ENCODE data around the gene NRXN2. TPM values are rescaled to one million over a fixed set of nuclear protein-coding genes. Genes with fewer than 3 reads are reported as not detected.
A peak's percentile ranks its signal among the peaks of the same experiment; 100 is the strongest.

Gene NRXN2
- total and polyA plus RNA-seq, 3 experiments from 2014 or later, result 0.55 to 0.75 TPM; not detected in 1

DNA sequence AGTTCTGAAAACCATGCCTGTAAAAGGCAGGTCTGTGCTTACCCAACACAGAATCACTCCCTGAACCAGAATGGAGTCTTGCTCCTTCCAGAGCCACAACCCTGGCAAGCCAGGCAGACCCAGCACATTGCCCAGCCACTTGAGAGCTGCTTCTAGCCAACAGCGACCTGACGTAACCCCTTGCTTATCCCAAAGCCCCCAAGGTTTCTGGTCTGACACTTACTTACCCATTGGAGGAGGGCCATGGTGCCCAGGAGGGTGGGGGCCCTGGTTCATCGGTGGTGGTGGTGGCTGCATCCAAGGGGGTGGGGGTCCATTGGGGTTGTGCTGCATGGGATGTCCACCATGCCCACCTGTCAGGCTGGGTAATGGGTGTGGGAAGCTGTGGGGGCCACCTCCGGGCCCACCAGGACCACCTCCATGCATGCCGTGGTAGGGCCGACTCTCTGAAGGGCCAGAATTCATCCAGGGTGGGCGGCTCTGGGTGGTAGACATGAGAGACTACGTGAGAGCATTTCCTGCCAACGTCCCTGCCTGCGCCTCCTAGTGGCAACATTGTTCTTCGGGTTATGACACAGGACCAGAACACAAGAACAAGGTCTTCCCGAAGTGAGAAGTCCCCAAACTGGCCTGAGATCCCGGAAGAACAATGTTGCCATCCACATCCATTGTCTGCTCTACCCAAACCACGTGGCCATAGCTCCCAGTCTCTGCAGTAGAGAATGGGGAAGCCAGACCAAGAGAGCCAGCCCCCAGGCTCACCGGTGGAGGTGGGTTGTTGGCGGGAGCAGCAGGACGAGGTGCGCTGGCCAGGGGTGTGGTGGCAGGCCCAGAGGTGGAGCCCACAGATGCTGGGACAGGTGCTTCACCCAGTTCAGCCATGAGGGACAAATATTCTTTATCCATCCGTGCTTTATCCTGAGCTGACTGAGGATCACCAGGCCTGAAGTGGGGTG is 44.6 kb upstream of the NRXN2 start:
- H3K4me1 ChIP-seq (ENCODE audit: insufficient read depth, low read length), result peaks cover 91% of the 10 kb centered on the region
- peaks cover 71% of the 10 kb centered on the region for H3K36me3 ChIP-seq (ENCODE audit: insufficient read depth, low read length)
- H3K27ac Mint-ChIP-seq, result peak overlapping the region; percentile 84 to 95 (median 89)
- DNase-seq, result peak; percentile 72 to 88 (median 79)
- POLR2A ChIA-PET, result interaction anchor here (3.4 to 15.8 kb wide), 2 partner anchors 10 to 24 kb away, joined by 37 to 220 read pairs; partner anchors contain the start of genes RASGRP2 and SF1
- peak overlapping the region; percentile 17 for H3K27ac ChIP-seq (ENCODE audit: low read depth, low read length)
- no peaks in the 10 kb centered on the region for H3K27me3 ChIP-seq (ENCODE audit: insufficient read depth, low read length, poor library complexity, severe bottlenecking)
- H3K36me3 Mint-ChIP-seq, result peaks cover 26 to 92% (median 49%) of the 10 kb centered on the region in 3 donors
- no peak overlapping the region for H3K4me3 ChIP-seq (ENCODE audit: low read length)
- H3K9me3 ChIP-seq (ENCODE audit: low read length), result no peaks in the 10 kb centered on the region
- peaks cover 0 to 6% of the 10 kb centered on the region in 2 donors for H3K27me3 Mint-ChIP-seq
- CTCF ChIA-PET, result interaction anchor here (0.7 to 26.7 kb wide), 9 partner anchors 8 to 97 kb away, joined by 3 to 441 read pairs (median 4); partner anchors contain the start of genes MAP4K2, RASGRP2 and SF1
- no peaks in the 10 kb centered on the region for H3K9me3 Mint-ChIP-seq
- peak overlapping the region; percentile 33 to 83 (median 64) for H3K4me3 Mint-ChIP-seq
- H3K4me1 Mint-ChIP-seq, result peaks cover 80 to 94% (median 89%) of the 10 kb centered on the region in 3 donors

GRCh38 chr11:64766881-64767280 is 43.9 kb upstream of the NRXN2 start:
- Mint-ChIP-seq H3K4me3 (peak overlapping the region in 2 of 7 donors; percentile 59 to 77), H3K27me3 (peaks cover 0 to 6% of the 10 kb centered on the region in 2 donors)

GRCh38 chr11:64765851-64766665 is 43.1 kb upstream of the NRXN2 start:
- Histone ChIP-seq H3K27me3 (ENCODE audit: insufficient read depth, low read length, poor library complexity, severe bottlenecking) (no peaks in the 10 kb centered on the region), H3K9me3 (ENCODE audit: low read length) (no peaks in the 10 kb centered on the region), H3K27ac (ENCODE audit: low read depth, low read length) (no peak overlapping the region), H3K4me3 (ENCODE audit: low read length) (no peak overlapping the region), H3K4me1 (ENCODE audit: insufficient read depth, low read length) (peaks cover 92% of the 10 kb centered on the region), H3K36me3 (ENCODE audit: insufficient read depth, low read length) (peaks cover 56% of the 10 kb centered on the region)
- DNase-seq, result peak in 2 of 5 donors; percentile 47 to 54
- peak overlapping the region in 5 of 7 donors; percentile 27 to 79 (median 74) for H3K4me3 Mint-ChIP-seq
- ChIA-PET CTCF (interaction anchor here (1.0 to 26.7 kb wide), 4 partner anchors 8 to 344 kb away, joined by 3 to 441 read pairs (median 11); partner anchors contain the start of gene RASGRP2), POLR2A (interaction anchor here (0.6 to 15.8 kb wide), 6 partner anchors 10 to 86 kb away, joined by 3 to 220 read pairs (median 4); partner anchors contain the start of genes RASGRP2 and SF1)
- peaks cover 26 to 87% (median 44%) of the 10 kb centered on the region in 3 donors for H3K36me3 Mint-ChIP-seq
- H3K27ac Mint-ChIP-seq, result peak overlapping the region in 7 of 8 donors; percentile 38 to 94 (median 82)
- peaks cover 79 to 92% (median 89%) of the 10 kb centered on the region in 3 donors for H3K4me1 Mint-ChIP-seq
- peaks cover 0 to 6% of the 10 kb centered on the region in 2 donors for H3K27me3 Mint-ChIP-seq
- H3K9me3 Mint-ChIP-seq, result no peaks in the 10 kb centered on the region

More at GRCh38 chr11:64766881-64767280, 43.9 kb upstream of the NRXN2 start:
- peaks cover 91% of the 10 kb centered on the region for H3K4me1 ChIP-seq (ENCODE audit: insufficient read depth, low read length)
- no peak overlapping the region for H3K4me3 ChIP-seq (ENCODE audit: low read length)
- Mint-ChIP-seq H3K36me3 (peaks cover 26 to 91% (median 48%) of the 10 kb centered on the region in 3 donors), H3K9me3 (no peaks in the 10 kb centered on the region), H3K4me1 (peaks cover 80 to 94% (median 89%) of the 10 kb centered on the region in 3 donors), H3K27ac (peak overlapping the region in 7 of 8 donors; percentile 17 to 95 (median 89))
- no peaks in the 10 kb centered on the region for H3K27me3 ChIP-seq (ENCODE audit: insufficient read depth, low read length, poor library complexity, severe bottlenecking)
- POLR2A ChIA-PET, result interaction anchor here (1.2 to 15.8 kb wide), 3 partner anchors 11 to 23 kb away, joined by 3 to 220 read pairs (median 37); partner anchors contain the start of genes RASGRP2 and SF1
- H3K36me3 ChIP-seq (ENCODE audit: insufficient read depth, low read length), result peaks cover 64% of the 10 kb centered on the region
- H3K27ac ChIP-seq (ENCODE audit: low read depth, low read length), result peak overlapping the region; percentile 17
- CTCF ChIA-PET, result interaction anchor here (1.3 to 26.7 kb wide), 4 partner anchors 10 to 98 kb away, joined by 3 to 441 read pairs (median 8); partner anchors contain the start of gene RASGRP2
- no peaks in the 10 kb centered on the region for H3K9me3 ChIP-seq (ENCODE audit: low read length)
- DNase-seq, result peak in 1 of 5 donors; percentile 49

- Mint-ChIP-seq H3K36me3 (peaks cover 23 to 83% (median 41%) of the 10 kb centered on the region in 3 donors), H3K27me3 (peaks cover 0 to 6% of the 10 kb centered on the region in 2 donors), H3K9me3 (no peaks in the 10 kb centered on the region), H3K4me3 (peak overlapping the region; percentile 74 to 84 (median 79)), H3K4me1 (peaks cover 82 to 92% (median 89%) of the 10 kb centered on the region in 3 donors), H3K27ac (peak overlapping the region; percentile 71 to 94 (median 84))
- DNase-seq, result peak in 2 of 5 donors; percentile 39 to 47
- ChIA-PET POLR2A (interaction anchor here (0.8 to 15.8 kb wide), 4 partner anchors 12 to 75 kb away, joined by 3 to 220 read pairs (median 24); partner anchors contain the start of genes RASGRP2 and SF1), CTCF (interaction anchor here (1.0 to 26.7 kb wide), 4 partner anchors 9 to 345 kb away, joined by 3 to 441 read pairs (median 8); partner anchors contain the start of gene RASGRP2)
- H3K4me1 ChIP-seq (ENCODE audit: insufficient read depth, low read length), result peaks cover 92% of the 10 kb centered on the region
- H3K27me3 ChIP-seq (ENCODE audit: insufficient read depth, low read length, poor library complexity, severe bottlenecking), result no peaks in the 10 kb centered on the region
- peaks cover 49% of the 10 kb centered on the region for H3K36me3 ChIP-seq (ENCODE audit: insufficient read depth, low read length)
- no peak overlapping the region for H3K27ac ChIP-seq (ENCODE audit: low read depth, low read length)
- no peaks in the 10 kb centered on the region for H3K9me3 ChIP-seq (ENCODE audit: low read length)
- H3K4me3 ChIP-seq (ENCODE audit: low read length), result peak overlapping the region; percentile 47
These were observed 42.4 kb upstream of the NRXN2 start for GRCh38 chr11:64765291-64765850.

- peaks cover 87 to 95% (median 91%) of the 10 kb centered on the region in 3 donors for H3K4me1 Mint-ChIP-seq
- POLR2A ChIA-PET, result interaction anchor here (0.6 to 15.8 kb wide), 6 partner anchors 10 to 480 kb away, joined by 3 to 220 read pairs (median 11); partner anchors contain the start of genes RASGRP2 and SF1
These were observed 41.8 kb upstream of the NRXN2 start for GRCh38 chr11:64764753-64765152.

GRCh38 chr11:64764040-64764611 is 41.1 kb upstream of the NRXN2 start:
- Mint-ChIP-seq H3K4me3 (peak overlapping the region; percentile 74 to 84 (median 79)), H3K4me1 (peaks cover 85 to 95% (median 90%) of the 10 kb centered on the region in 3 donors), H3K27ac (peak overlapping the region; percentile 77 to 97 (median 90)), H3K36me3 (peaks cover 16 to 73% (median 33%) of the 10 kb centered on the region in 3 donors), H3K9me3 (no peaks in the 10 kb centered on the region), H3K27me3 (peaks cover 0 to 6% of the 10 kb centered on the region in 2 donors)
- no peaks in the 10 kb centered on the region for H3K27me3 ChIP-seq (ENCODE audit: insufficient read depth, low read length, poor library complexity, severe bottlenecking)
- peak; percentile 55 to 89 (median 84) for DNase-seq
- H3K4me3 ChIP-seq (ENCODE audit: low read length), result peak overlapping the region; percentile 47
- ChIA-PET POLR2A (interaction anchor here (0.6 to 15.8 kb wide), 8 partner anchors 8 to 479 kb away, joined by 3 to 220 read pairs (median 8); partner anchors contain the start of genes MEN1, RASGRP2 and SF1), CTCF (interaction anchor here (0.8 to 26.7 kb wide), 6 partner anchors 10 to 75 kb away, joined by 3 to 441 read pairs (median 7); partner anchors contain the start of genes RASGRP2 and SF1)
- no peak overlapping the region for H3K27ac ChIP-seq (ENCODE audit: low read depth, low read length)
- H3K4me1 ChIP-seq (ENCODE audit: insufficient read depth, low read length), result peaks cover 92% of the 10 kb centered on the region
- H3K9me3 ChIP-seq (ENCODE audit: low read length), result no peaks in the 10 kb centered on the region
- peaks cover 36% of the 10 kb centered on the region for H3K36me3 ChIP-seq (ENCODE audit: insufficient read depth, low read length)

More at GRCh38 chr11:64764753-64765152, 41.8 kb upstream of the NRXN2 start:
- H3K9me3 Mint-ChIP-seq, result no peaks in the 10 kb centered on the region
- no peak overlapping the region for H3K27ac ChIP-seq (ENCODE audit: low read depth, low read length)
- peaks cover 21 to 77% (median 39%) of the 10 kb centered on the region in 3 donors for H3K36me3 Mint-ChIP-seq
- H3K36me3 ChIP-seq (ENCODE audit: insufficient read depth, low read length), result peaks cover 43% of the 10 kb centered on the region
- H3K27me3 Mint-ChIP-seq, result peaks cover 0 to 6% of the 10 kb centered on the region in 2 donors
- no peaks in the 10 kb centered on the region for H3K9me3 ChIP-seq (ENCODE audit: low read length)
- H3K4me3 ChIP-seq (ENCODE audit: low read length), result peak overlapping the region; percentile 47
- no peaks in the 10 kb centered on the region for H3K27me3 ChIP-seq (ENCODE audit: insufficient read depth, low read length, poor library complexity, severe bottlenecking)
- H3K4me3 Mint-ChIP-seq, result peak overlapping the region; percentile 74 to 84 (median 79)
- H3K4me1 ChIP-seq (ENCODE audit: insufficient read depth, low read length), result peaks cover 92% of the 10 kb centered on the region
- CTCF ChIA-PET, result interaction anchor here (1.4 to 26.7 kb wide), 4 partner anchors 10 to 17 kb away, joined by 3 to 441 read pairs (median 8); partner anchors contain the start of genes RASGRP2 and SF1
- DNase-seq, result peak in 1 of 5 donors; percentile 41
- peak overlapping the region; percentile 77 to 97 (median 90) for H3K27ac Mint-ChIP-seq
